Measurements from ENCODE around the gene VSTM2L. TPM values are rescaled to one million over a fixed set of nuclear protein-coding genes. Genes with fewer than 3 reads are reported as not detected.

VSTM2L gene
- total and polyA plus RNA-seq, 9 of the 15 experiments (the other 6 are each of a cell fraction or from before 2014, with no cell fraction given), result not detected

- no TSS peak for BruUV-seq (replicated peaks)
- 6% methylated on average over 8 of the region's 8 CpGs for WGBS (ENCODE audit: insufficient coverage, low coverage, missing lambda C conversion rate)
- Histone ChIP-seq H3K9me3 (replicated peaks; ENCODE audit: control insufficient read depth, insufficient read depth, low read depth, low read length) (no peaks in the 10 kb centered on the region), H3K27ac (ENCODE audit: extremely low read depth, low read depth, low read length) (no peak overlapping the region), H3K79me2 (ENCODE audit: control insufficient read depth, insufficient read depth, low read length) (no peaks in the 10 kb centered on the region), H3K27me3 (ENCODE audit: control insufficient read depth in 2 of 2, insufficient read depth in 2 of 2, low read length in 2 of 2) (peaks cover 30 to 78% of the 10 kb centered on the region in 2 experiments), H3K9me1 (ENCODE audit: control insufficient read depth, insufficient read depth, low read length) (no peaks in the 10 kb centered on the region), H4K20me1 (replicated peaks; ENCODE audit: control insufficient read depth, insufficient read depth, low read length) (no peaks in the 10 kb centered on the region), H2AFZ (ENCODE audit: low read depth, low read length) (no peak overlapping the region), H3K4me3 (no peak overlapping the region), H3K4me1 (replicated peaks in 1 of 2; ENCODE audit: control insufficient read depth in 2 of 2, insufficient read depth in 2 of 2, low read length in 2 of 2) (peaks cover 3 to 8% of the 10 kb centered on the region in 2 experiments; a peak in 3 of 5 replicates), H3K4me2 (ENCODE audit: insufficient read depth, low read length) (no peak overlapping the region), H3K9ac (ENCODE audit: insufficient read depth in 1 of 2, low read depth in 2 of 2, low read length in 2 of 2) (no peak overlapping the region), H3K36me3 (ENCODE audit: control insufficient read depth, insufficient read depth, low read length) (no peaks in the 10 kb centered on the region)
- no peak for FAIRE-seq
- ATAC-seq, result no peak
- intact Hi-C loops (cut with micrococcal nuclease), result no loop called here
- POLR2A ChIA-PET, result interaction anchor here (0.6 kb wide), 1 partner anchor 10 kb away, joined by 3 read pairs; no protein-coding TSS in a partner anchor
- DNase-seq (ENCODE audit: extremely low read depth in 1 of 4, low spot score in 3 of 4), result no peak
- TF ChIP-seq ZNF134 (CRISPR knock-in tag; conservative IDR thresholded peaks at IDR 0.05) (no peak), IRF1 (CRISPR knock-in tag; IDR thresholded peaks at IDR 0.05; ENCODE audit: borderline replicate concordance) (no peak), GATAD2A (IDR thresholded peaks at IDR 0.05) (no peak), TAF15 (IDR thresholded peaks at IDR 0.05; ENCODE audit: low read depth, low read length) (no peak), ZNF444 (CRISPR knock-in tag; IDR thresholded peaks at IDR 0.05) (no peak), BRD9 (IDR thresholded peaks at IDR 0.05; ENCODE audit: low read depth, partially characterized antibody) (no peak), MBD1 (CRISPR knock-in tag; IDR thresholded peaks at IDR 0.05) (no peak), TSC22D4 (tag; IDR thresholded peaks at IDR 0.05) (no peak), SRSF3 (IDR thresholded peaks at IDR 0.05; ENCODE audit: insufficient read depth, low read length) (no peak), KDM1A (IDR thresholded peaks at IDR 0.05) (no peak), LEF1 (IDR thresholded peaks at IDR 0.05) (no peak), EP300 (IDR thresholded peaks at IDR 0.05; ENCODE audit: low read length) (no peak), KLF13 (tag; IDR thresholded peaks at IDR 0.05; ENCODE audit: borderline replicate concordance, low read depth) (no peak), ZNF12 (CRISPR knock-in tag; IDR thresholded peaks at IDR 0.05) (no peak)
- CTCF ChIA-PET (ENCODE audit: low intra/inter-chr PET ratio), result no interaction called here
- in situ Hi-C loops (cut with MboI), result no loop called here
These were observed 33.5 kb downstream of the VSTM2L start for GRCh38 chr20:37936451-37936850.

Data from K562 (cell line).